PC-3 (cell line): ENCODE data around the gene ADARB2. TPM values are rescaled to one million over a fixed set of nuclear protein-coding genes. Genes with fewer than 3 reads are reported as not detected.

Experiments used
- ATAC-seq: fragments of 200-7000 bp; cut with Tn5 transposase; 2 replicates; pipeline ENCODE4 v1.9.1; 2020; ENCODE audit warnings: mild to moderate bottlenecking, moderate library complexity
- BruUV-seq: library from RNA; stranded (reverse); fragments of 400-500 nt; replicated peaks from 2 replicates; lab custom pipeline; 2021; lab: Mats Ljungman, UMichigan
- CTCF ChIA-PET: fragments of 300-600 bp; sonication (Branson Sonifier 250); formaldehyde crosslinking; loops from one replicate; lab custom pipeline; 2022; ENCODE audit warnings: antibody characterized with exemption; lab: Charles Lee
- POLR2A ChIA-PET: fragments of 300-600 bp; sonication (Branson Sonifier 250); formaldehyde crosslinking; loops from one replicate; lab custom pipeline; 2022; ENCODE audit warnings: antibody characterized with exemption; ENCODE audit not compliant: unreplicated experiment; lab: Charles Lee
- DNase-seq: peaks from one replicate; pipeline ENCODE4 v3.0.0-alpha.2; 2015
- H2AFZ ChIP-seq: fragments of 300-600 bp; sonication (generic); 2 replicates; pipeline ENCODE4 v1.6.0; 2016; ENCODE audit warnings: antibody characterized with exemption, low read length
- H3F3A ChIP-seq: fragments of 300-600 bp; sonication (generic); one replicate; pipeline ENCODE4 v1.6.0; 2017; ENCODE audit warnings: antibody characterized with exemption, low read length, control low read depth, mild to moderate bottlenecking; ENCODE audit not compliant: unreplicated experiment
- H3K27ac ChIP-seq: fragments of 300-600 bp; sonication (generic); 2 replicates; pipeline ENCODE4 v1.5.1; 2016; ENCODE audit warnings: mild to moderate bottlenecking, low read length
- H3K27me3 ChIP-seq: fragments of 300-600 bp; sonication (generic); 2 replicates; pipeline ENCODE4 v1.6.1; 2016; ENCODE audit warnings: low read length, mixed read lengths
- H3K36me3 ChIP-seq: fragments of 300-600 bp; sonication (generic); 2 replicates; pipeline ENCODE4 v1.6.1; 2016; ENCODE audit warnings: low read depth, mixed run types, low read length, mixed read lengths
- H3K4me1 ChIP-seq: fragments of 300-600 bp; sonication (generic); 2 replicates; pipeline ENCODE4 v1.5.1; 2016; ENCODE audit warnings: low read length; ENCODE audit not compliant: insufficient read depth
- H3K4me2 ChIP-seq: fragments of 300-600 bp; sonication (generic); 2 replicates; pipeline ENCODE4 v1.6.0; 2016; ENCODE audit warnings: low read length
- H3K4me3 ChIP-seq: fragments of 300-600 bp; sonication (generic); 2 replicates; pipeline ENCODE4 v1.5.1; 2016; ENCODE audit warnings: mild to moderate bottlenecking, low read length, mixed read lengths
- H3K79me2 ChIP-seq: fragments of 300-600 bp; sonication (generic); 2 replicates; pipeline ENCODE4 v1.6.1; 2017; ENCODE audit warnings: low read length, mixed read lengths
- H3K9ac ChIP-seq: fragments of 300-600 bp; sonication (generic); 2 replicates; pipeline ENCODE4 v1.6.0; 2016; ENCODE audit warnings: mild to moderate bottlenecking, low read length
- H3K9me2 ChIP-seq: fragments of 300-600 bp; sonication (generic); replicated peaks from 2 replicates; pipeline ENCODE4 v1.6.1; 2016; ENCODE audit warnings: mixed run types, low read length, mixed read lengths
- H3K9me3 ChIP-seq: fragments of 300-600 bp; sonication (generic); 2 replicates; pipeline ENCODE4 v1.6.1; 2016; ENCODE audit warnings: low read length, mixed read lengths
- H4K20me1 ChIP-seq: fragments of 300-600 bp; sonication (generic); 2 replicates; pipeline ENCODE4 v1.6.1; 2016; ENCODE audit warnings: low read length, mixed read lengths
- CTCF ChIP-seq: fragments of 300-600 bp; sonication (generic); conservative IDR thresholded peaks from 2 replicates; pipeline ENCODE4 v1.5.1; 2017; ENCODE audit warnings: antibody characterized with exemption, low read depth, mild to moderate bottlenecking, low read length
- EZH2 ChIP-seq: fragments of 300-600 bp; sonication (generic); IDR thresholded peaks from one replicate; pipeline ENCODE4 v1.6.1; 2017; ENCODE audit warnings: antibody characterized with exemption, mild to moderate bottlenecking, low read length; ENCODE audit not compliant: unreplicated experiment
- EZH2phosphoT487 ChIP-seq: fragments of 300-600 bp; sonication (generic); IDR thresholded peaks from 2 replicates; pipeline ENCODE4 v1.6.1; 2018; ENCODE audit warnings: mild to moderate bottlenecking, antibody characterized with exemption, low read length, borderline replicate concordance
- intact Hi-C: fragments of 100-400 bp; cut with micrococcal nuclease; formaldehyde crosslinking; loops from 2 replicates; pipeline ENCODE4 v1.9.0; 2023
- total RNA-seq: library from RNA; depleted of rRNA; stranded (reverse); fragments of >200 nt; gene quantifications from 2 replicates; pipeline ENCODE4 v1.2.3, GENCODE V29; 2014

ADARB2 gene
- total RNA-seq, 1 experiment from 2014 or later = not detected

GRCh38 chr10:1394155-1394912 is 343.0 kb downstream of the ADARB2 start:
- no peak overlapping the region for H3K9ac ChIP-seq
- no peaks in the 10 kb centered on the region for H3K36me3 ChIP-seq
- no peaks in the 10 kb centered on the region for H3K9me2 ChIP-seq
- no peak for ATAC-seq
- no peak overlapping the region for H3K27ac ChIP-seq
- POLR2A ChIA-PET = no interaction called here
- H3K4me2 ChIP-seq = no peak overlapping the region
- CTCF ChIA-PET = no interaction called here
- TF ChIP-seq CTCF (no peak), EZH2 (no peak), EZH2phosphoT487 (no peak)
- no peak for DNase-seq
- BruUV-seq = no TSS peak
- H3F3A ChIP-seq = no peaks in the 10 kb centered on the region
- H3K4me3 ChIP-seq = no peak overlapping the region
- no peaks in the 10 kb centered on the region for H4K20me1 ChIP-seq
- H3K9me3 ChIP-seq = no peaks in the 10 kb centered on the region
- no peaks in the 10 kb centered on the region for H3K27me3 ChIP-seq
- no peak overlapping the region for H2AFZ ChIP-seq
- intact Hi-C loops = no loop called here
- H3K79me2 ChIP-seq = no peaks in the 10 kb centered on the region
- no peaks in the 10 kb centered on the region for H3K4me1 ChIP-seq

- no TSS peak for BruUV-seq
- H3K4me1 ChIP-seq = no peaks in the 10 kb centered on the region
- no peaks in the 10 kb centered on the region for H3K27me3 ChIP-seq
- H3K4me2 ChIP-seq = no peak overlapping the region
- POLR2A ChIA-PET = no interaction called here
- intact Hi-C loops = no loop called here
- no peaks in the 10 kb centered on the region for H3F3A ChIP-seq
- DNase-seq (no peak), ATAC-seq (no peak)
- no peak overlapping the region for H3K4me3 ChIP-seq
- H3K9me2 ChIP-seq = no peaks in the 10 kb centered on the region
- CTCF ChIA-PET = no interaction called here
- no peaks in the 10 kb centered on the region for H3K9me3 ChIP-seq
- no peak for TF ChIP-seq EZH2phosphoT487
- no peak for TF ChIP-seq CTCF
- TF ChIP-seq EZH2 = no peak
- no peaks in the 10 kb centered on the region for H4K20me1 ChIP-seq
- no peaks in the 10 kb centered on the region for H3K79me2 ChIP-seq
- no peak overlapping the region for H3K27ac ChIP-seq
- H3K9ac ChIP-seq = no peak overlapping the region
- H3K36me3 ChIP-seq = no peaks in the 10 kb centered on the region
- no peak overlapping the region for H2AFZ ChIP-seq
Observed at GRCh38 chr10:1393481-1393880, 343.8 kb downstream of the ADARB2 start.

- POLR2A ChIA-PET = no interaction called here
- Histone ChIP-seq H3K79me2 (no peaks in the 10 kb centered on the region), H3K4me3 (no peak overlapping the region), H3K9ac (no peak overlapping the region), H3K36me3 (no peaks in the 10 kb centered on the region), H3K9me3 (no peaks in the 10 kb centered on the region), H4K20me1 (no peaks in the 10 kb centered on the region), H3K4me1 (no peaks in the 10 kb centered on the region), H3K9me2 (no peaks in the 10 kb centered on the region), H3F3A (no peaks in the 10 kb centered on the region), H3K27me3 (no peaks in the 10 kb centered on the region), H2AFZ (no peak overlapping the region), H3K27ac (no peak overlapping the region), H3K4me2 (no peak overlapping the region)
- CTCF ChIA-PET = no interaction called here
- TF ChIP-seq EZH2phosphoT487 (no peak), CTCF (no peak)
- no TSS peak for BruUV-seq
- ATAC-seq = no peak
- DNase-seq = no peak
- intact Hi-C loops = no loop called here
Observed at GRCh38 chr10:1392127-1392526, 345.2 kb downstream of the ADARB2 start.
